ENCODE data around the gene CDK14. TPM values are rescaled to one million over a fixed set of nuclear protein-coding genes. Genes with fewer than 3 reads are reported as not detected.

The CDK14 gene
- 58.6 TPM for total RNA-seq
- long read RNA-seq, full-length matches to known transcripts: 15 of 41 reads
- long read RNA-seq, partial matches to known transcripts: 4 of 41 reads
- long read RNA-seq, other reads (novel, unspliced or antisense): 22 of 41 reads

DNA sequence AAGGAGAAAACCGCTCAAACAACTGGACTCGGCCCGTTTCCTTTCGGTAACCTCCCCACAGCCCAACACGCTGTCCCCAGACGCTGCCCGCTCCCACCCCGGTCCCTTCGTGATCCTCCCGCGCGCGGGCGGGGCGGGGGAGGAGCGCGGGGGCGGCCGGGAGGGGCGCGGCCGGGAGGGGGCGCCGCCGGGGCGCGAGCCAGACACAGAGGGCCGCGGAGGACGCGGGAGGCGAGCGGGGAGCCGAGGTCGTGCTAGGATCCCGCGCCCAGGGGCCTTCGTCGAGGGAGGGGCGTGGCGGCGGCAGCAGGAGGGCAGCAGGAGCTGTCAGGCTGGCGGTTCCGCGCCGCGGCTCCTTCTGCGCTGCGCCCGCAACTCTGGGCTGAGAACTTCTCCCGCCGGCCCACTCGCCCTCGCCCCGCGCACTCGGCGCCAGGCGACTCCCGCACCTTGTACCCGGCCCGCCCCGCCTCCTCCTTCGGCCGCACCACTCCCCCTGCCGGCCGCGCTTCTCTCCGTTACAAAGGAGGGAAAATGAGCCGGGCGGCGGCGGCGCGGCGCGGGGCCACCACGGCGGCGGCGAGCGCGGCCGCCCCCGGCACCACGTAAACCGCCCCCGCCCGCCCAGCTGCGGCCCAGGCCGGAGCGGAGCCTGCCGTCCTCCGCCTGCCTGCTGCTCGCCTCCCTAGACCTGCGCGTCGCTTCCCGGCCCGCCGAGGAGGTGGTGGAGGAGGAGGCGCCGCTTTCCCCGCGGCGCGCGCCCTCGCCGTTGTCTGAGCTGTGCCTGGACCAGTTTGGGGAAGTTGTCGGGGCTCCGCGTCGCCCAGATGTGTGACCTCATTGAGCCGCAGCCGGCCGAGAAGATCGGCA is at the start of gene CDK14:
Gene CDK14 (plus strand): TSS at position 521 of the 870 bp plus-strand sequence. CDS start 307 bp downstream, at position 828.
- intact Hi-C loops (cut with DNase I): no loop called here
- peak; percentile 87 to 89 for ATAC-seq

DNA sequence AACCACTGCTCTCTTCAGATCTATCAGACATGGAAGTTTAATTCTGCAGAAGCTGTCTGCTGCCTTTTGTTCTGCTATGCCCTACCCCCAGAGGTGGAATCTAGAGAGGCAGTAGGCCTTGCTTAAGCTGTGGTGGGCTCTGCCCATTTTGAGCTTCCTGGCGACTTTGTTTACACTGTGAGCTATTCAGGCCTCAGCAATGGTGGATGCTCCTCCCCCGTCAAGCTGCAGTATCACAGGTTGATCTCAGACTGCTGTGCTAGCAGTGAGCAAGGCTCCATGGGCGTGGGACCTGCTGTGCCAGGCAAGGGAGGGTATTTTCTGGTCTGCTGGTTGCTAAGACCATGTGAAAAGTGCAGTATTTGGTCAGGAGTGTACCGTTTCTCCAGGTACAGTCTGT is 45.1 kb upstream of the CDK14 start:
- TF ChIP-seq, protein P1, sequence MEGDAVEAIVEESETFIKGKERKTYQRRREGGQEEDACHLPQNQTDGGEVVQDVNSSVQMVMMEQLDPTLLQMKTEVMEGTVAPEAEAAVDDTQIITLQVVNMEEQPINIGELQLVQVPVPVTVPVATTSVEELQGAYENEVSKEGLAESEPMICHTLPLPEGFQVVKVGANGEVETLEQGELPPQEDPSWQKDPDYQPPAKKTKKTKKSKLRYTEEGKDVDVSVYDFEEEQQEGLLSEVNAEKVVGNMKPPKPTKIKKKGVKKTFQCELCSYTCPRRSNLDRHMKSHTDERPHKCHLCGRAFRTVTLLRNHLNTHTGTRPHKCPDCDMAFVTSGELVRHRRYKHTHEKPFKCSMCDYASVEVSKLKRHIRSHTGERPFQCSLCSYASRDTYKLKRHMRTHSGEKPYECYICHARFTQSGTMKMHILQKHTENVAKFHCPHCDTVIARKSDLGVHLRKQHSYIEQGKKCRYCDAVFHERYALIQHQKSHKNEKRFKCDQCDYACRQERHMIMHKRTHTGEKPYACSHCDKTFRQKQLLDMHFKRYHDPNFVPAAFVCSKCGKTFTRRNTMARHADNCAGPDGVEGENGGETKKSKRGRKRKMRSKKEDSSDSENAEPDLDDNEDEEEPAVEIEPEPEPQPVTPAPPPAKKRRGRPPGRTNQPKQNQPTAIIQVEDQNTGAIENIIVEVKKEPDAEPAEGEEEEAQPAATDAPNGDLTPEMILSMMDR (IDR thresholded peaks at IDR 0.05): no peak
- ATAC-seq (no peak), DNase-seq (no peak)
- Histone ChIP-seq H3K9me3 (no peaks in the 10 kb centered on the region), H3K4me1 (no peaks in the 10 kb centered on the region), H3K4me3 (no peak overlapping the region), H3K27ac (no peak overlapping the region), H3K36me3 (no peaks in the 10 kb centered on the region), H3K27me3 (ENCODE audit: low read depth) (no peaks in the 10 kb centered on the region)
- intact Hi-C loops (cut with DNase I): loop anchor here (5.0 kb wide), 1 partner anchor 76 kb away; no protein-coding TSS in a partner anchor

More for the DNA sequence above, at the start of gene CDK14:
- DNase-seq: peak; percentile 91
- H3K4me1 ChIP-seq: peaks cover 38% of the 10 kb centered on the region
- H3K36me3 ChIP-seq: no peaks in the 10 kb centered on the region
- TF ChIP-seq, protein P1 (IDR thresholded peaks at IDR 0.05): peak; percentile 47
- H3K27ac ChIP-seq: peak within 1 kb of the TSS; percentile 87
- no peaks in the 10 kb centered on the region for H3K27me3 ChIP-seq (ENCODE audit: low read depth)
- peak within 1 kb of the TSS; percentile 83 for H3K4me3 ChIP-seq
- H3K9me3 ChIP-seq: no peaks in the 10 kb centered on the region

DNA sequence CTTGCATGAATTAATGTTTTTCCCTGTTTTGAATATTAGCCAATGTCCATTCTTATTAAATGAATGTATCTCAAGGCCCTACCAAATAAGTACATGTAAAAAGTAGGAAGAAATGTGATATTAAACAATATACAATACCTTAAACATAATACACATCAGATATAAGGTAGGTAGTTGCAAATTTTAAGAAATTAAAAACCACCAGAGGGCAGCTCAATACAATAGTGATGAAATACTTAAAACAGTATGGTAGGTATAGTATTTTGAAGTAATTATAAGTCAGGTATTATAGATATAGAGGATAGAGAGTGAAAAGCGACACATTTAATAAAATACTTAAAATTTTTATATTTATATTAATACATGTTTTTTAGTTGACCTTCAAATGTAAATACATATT is 43.6 kb upstream of the CDK14 start:
- no peaks in the 10 kb centered on the region for H3K27me3 ChIP-seq (ENCODE audit: low read depth)
- TF ChIP-seq, protein P1 (IDR thresholded peaks at IDR 0.05): peak; percentile 38
- H3K4me3 ChIP-seq: no peak overlapping the region
- no peak overlapping the region for H3K27ac ChIP-seq
- intact Hi-C loops (cut with DNase I): loop anchor here (5.0 kb wide), 1 partner anchor 75 kb away; no protein-coding TSS in a partner anchor
- DNase-seq (no peak), ATAC-seq (no peak)
- H3K9me3 ChIP-seq: no peaks in the 10 kb centered on the region
- H3K4me1 ChIP-seq: no peaks in the 10 kb centered on the region
- no peaks in the 10 kb centered on the region for H3K36me3 ChIP-seq

DNA sequence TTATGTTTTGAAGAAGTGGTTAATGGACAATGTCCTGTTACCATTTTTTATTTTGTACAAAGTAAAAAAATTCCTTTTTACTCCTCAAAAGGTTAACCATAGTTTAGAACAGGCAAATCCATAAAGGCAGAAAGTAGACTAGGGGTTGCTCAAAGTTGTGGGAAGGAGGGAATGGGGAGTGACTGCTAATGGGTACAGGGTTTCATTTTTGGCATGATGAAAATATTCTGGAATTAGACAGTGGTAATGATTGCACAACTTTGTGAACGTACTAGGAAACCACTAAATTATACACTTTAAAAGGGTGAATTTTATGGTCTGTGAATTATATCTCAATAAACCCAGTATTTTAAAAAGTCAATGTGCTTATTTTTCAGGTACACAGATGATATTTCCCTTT is 35.4 kb upstream of the CDK14 start:
- TF ChIP-seq, protein P1 (IDR thresholded peaks at IDR 0.05): no peak
- no peaks in the 10 kb centered on the region for H3K27me3 ChIP-seq (ENCODE audit: low read depth)
- no peak overlapping the region for H3K27ac ChIP-seq
- no peak overlapping the region for H3K4me3 ChIP-seq
- DNase-seq: no peak
- no peak for ATAC-seq
- H3K9me3 ChIP-seq: no peaks in the 10 kb centered on the region
- H3K36me3 ChIP-seq: no peaks in the 10 kb centered on the region
- H3K4me1 ChIP-seq: no peaks in the 10 kb centered on the region
- intact Hi-C loops (cut with DNase I): no loop called here

DNA sequence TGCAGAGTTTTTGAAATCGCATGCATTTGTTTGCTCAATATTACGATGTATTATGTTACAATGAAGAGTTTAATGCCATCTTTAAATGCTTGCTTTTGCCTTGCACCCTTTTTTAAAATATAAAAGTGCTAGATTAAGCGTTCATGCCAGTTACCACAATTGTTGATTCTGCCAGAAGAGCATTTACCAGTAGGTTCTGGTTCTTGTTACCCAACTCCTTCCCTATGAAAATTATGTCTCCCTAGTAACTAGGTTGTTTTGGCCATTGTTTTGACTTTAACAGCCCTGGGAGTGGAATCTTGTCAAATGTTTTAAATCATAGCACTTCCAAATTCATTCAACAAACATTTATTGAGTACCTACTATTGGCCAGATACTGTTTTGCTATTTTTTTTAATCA is 32.8 kb upstream of the CDK14 start:
- Histone ChIP-seq H3K27me3 (ENCODE audit: low read depth) (no peaks in the 10 kb centered on the region), H3K36me3 (no peaks in the 10 kb centered on the region), H3K9me3 (no peaks in the 10 kb centered on the region), H3K4me3 (no peak overlapping the region), H3K4me1 (no peaks in the 10 kb centered on the region), H3K27ac (no peak overlapping the region)
- ATAC-seq (no peak), DNase-seq (no peak)
- TF ChIP-seq, protein P1 (IDR thresholded peaks at IDR 0.05): no peak
- intact Hi-C loops (cut with DNase I): no loop called here

Data from lower lobe of right lung (tissue), 2 donors.